Ramos (cell line): ENCODE data around the gene ZFYVE16.
"Not testable (repeated sequence)": the region's sequence is repeated elsewhere in the genome, so short reads cannot be mapped to it uniquely, and the experiment has no call there.

Experiments used
- in situ Hi-C: fragments of 300-500 bp; cut with MboI; formaldehyde crosslinking; loops from one replicate; pipeline ENCODE4 v1.14.3; 2022; ENCODE audit warnings: low sequenced_read_pairs; ENCODE audit not compliant: unreplicated experiment

Gene ZFYVE16

GRCh38 chr5:80482578-80482977 is 74.7 kb downstream of the ZFYVE16 start:
- in situ Hi-C loops = no loop called here

DNA sequence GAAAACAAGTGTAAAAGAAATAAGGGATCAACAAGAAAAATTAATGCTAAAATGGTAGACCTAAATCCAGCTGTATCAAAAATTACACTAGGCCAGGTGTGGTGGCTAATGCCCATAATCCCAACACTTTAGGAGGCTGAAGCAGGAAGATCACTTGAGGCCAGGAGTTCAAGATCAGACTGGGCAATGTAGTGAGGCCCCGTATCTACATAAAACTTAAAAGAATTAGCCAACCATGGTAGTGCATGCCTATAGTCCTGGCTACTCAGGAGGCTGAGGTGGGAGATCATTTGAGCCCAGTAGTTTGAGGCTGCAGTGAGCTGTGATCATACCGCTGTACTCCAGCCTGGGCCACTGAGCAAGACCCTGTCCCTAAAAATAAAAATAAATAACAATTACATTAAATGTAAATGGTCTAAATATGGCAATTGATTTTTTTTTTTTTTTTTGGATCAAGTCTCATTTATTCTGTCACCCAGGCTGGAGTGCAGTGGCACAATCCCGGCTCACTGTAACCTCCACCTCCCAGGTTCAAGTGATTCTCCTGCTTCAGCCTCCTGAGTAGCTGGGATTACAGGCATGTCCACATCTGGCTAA is 75.9 kb downstream of the ZFYVE16 start:
- in situ Hi-C loops = no loop called here

DNA sequence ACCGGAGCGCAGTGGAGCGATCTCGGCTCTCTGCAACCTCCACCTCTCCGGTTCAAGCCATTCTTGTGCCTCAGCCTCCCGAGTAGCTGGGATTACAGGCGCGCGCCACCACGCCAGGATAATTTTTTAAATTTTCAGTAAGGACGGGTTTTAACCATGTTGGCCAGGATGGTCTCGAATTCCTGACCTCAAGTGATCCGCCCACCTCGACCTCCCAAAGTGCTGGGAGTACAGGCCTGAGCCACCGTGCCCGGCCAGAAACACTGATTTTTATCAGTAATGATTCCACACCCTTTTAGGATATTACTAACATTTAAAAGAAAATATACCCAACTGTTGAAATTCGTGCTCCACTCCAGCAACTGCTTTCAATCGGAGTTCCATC is 79.6 kb downstream of the ZFYVE16 start:
- in situ Hi-C loops = no loop called here

DNA sequence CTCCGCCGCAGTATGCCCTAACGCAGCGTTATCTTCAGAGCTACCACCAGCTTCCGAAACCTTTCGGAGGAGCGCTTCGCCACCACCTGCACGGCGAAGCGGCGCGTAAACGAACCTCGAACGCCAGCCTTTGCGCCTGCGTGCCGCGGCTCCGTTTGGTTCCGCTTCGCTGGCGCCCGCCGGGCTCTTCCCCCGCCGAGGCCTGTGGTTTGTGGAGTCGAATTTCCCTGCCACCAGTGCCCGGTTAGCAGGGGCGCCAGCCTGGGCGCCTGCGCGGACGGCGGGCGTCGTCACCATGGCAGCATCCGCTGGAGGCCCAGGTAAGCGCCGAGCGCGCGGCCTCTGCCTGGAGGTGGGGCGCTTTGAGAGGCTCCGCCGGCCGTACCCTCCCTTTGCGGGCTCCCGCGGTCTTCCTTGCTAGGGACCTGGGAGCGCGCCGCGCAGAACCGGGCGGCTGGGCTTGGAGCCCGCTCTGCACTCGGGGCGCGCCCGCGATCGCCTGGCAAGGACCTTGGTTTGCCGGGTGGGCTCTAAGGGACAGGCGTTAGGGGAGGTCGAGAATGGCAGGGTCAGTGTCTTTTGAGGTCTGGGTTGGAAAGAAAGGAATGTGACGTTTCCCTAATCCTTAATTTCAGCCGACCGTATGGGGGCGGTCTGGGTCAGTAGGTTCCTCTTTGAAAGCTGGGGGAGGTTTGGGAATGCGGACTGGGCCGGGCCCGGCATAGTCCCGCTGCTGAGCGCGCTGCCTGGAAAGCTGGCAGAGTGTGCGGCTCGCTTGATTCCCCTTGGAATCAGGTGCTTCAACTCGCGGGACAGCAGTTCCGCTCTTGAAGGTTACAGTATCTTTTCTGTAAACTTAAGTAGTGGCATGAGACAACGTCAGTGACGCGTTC is 80.2 kb downstream of the ZFYVE16 start, which contains the start of gene FAM151B:
TSS of gene FAM151B (plus strand) at position 272 of the 893 bp plus-strand sequence. CDS start at position 296, 24 bp downstream.
- in situ Hi-C loops = no loop called here

- in situ Hi-C loops = no loop called here
These were observed 83.4 kb downstream of the ZFYVE16 start for GRCh38 chr5:80491296-80491695.

- in situ Hi-C loops = no loop called here
These were observed 84.9 kb downstream of the ZFYVE16 start for GRCh38 chr5:80492741-80493140.

- in situ Hi-C loops = not testable (repeated sequence)
These were observed 85.6 kb downstream of the ZFYVE16 start for GRCh38 chr5:80493443-80493842.

DNA sequence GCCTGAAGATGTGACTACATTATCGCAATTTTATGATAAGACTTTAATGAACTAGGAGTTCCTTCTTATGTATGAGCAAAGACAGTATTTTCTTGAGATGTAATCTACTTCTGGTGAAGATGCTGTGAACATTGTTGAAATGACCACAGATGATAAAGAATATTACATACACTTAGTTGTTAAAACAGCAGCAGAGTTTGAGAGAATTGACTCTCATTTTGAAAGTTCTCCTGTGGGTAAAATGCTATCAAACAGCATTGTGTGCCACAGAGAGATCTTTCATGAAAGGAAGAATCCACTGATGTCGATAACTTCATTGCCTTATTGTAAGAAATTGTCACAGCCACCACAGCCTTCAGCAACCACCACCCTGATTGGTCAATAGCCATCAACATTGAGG is 88.0 kb downstream of the ZFYVE16 start:
- in situ Hi-C loops = no loop called here

GRCh38 chr5:80502800-80503199 is 94.9 kb downstream of the ZFYVE16 start:
- in situ Hi-C loops = no loop called here

GRCh38 chr5:80503641-80504040 is 95.8 kb downstream of the ZFYVE16 start:
- in situ Hi-C loops = no loop called here

GRCh38 chr5:80504833-80505232 is 97.0 kb downstream of the ZFYVE16 start:
- in situ Hi-C loops = no loop called here

GRCh38 chr5:80507663-80508062 is 99.8 kb downstream of the ZFYVE16 start:
- in situ Hi-C loops = no loop called here

DNA sequence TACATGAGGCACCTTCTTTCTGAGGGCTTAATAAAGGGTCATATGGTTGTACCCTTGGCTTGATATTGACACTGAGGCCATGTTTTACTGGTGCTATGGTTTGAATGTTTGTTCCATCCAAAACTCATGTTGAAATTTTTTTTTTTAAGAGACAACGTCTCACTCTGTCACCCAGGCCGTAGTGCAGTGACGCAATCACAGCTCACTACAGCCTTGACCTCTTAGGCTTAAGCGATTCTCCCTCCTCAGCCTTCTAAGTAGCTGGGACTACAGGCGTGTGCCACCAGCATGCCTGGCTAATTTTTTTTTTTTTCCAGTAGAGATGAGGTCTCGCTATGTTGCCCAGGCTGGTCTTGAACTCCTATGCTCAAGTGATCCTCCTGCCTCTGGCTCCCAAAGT is 101.0 kb downstream of the ZFYVE16 start:
- in situ Hi-C loops = no loop called here

DNA sequence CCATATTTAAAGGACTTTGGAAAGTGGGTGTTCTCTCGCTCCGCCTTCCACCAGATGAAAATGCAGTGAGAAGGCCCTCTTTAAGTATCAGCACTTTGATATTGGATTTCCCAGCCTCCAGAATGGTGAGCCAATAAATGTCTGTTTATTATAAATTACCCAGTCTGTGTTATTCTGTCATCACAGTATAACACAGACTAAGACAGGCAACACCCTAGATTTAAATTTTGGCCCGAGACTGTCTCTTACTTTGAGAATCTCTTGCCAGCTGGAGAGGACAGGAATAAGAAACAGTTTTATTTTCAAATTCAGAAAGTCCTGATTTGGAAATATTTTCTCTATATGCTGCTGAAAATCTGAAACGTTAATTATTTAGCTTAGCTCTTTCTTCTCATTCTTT is 101.5 kb downstream of the ZFYVE16 start:
- in situ Hi-C loops = no loop called here

DNA sequence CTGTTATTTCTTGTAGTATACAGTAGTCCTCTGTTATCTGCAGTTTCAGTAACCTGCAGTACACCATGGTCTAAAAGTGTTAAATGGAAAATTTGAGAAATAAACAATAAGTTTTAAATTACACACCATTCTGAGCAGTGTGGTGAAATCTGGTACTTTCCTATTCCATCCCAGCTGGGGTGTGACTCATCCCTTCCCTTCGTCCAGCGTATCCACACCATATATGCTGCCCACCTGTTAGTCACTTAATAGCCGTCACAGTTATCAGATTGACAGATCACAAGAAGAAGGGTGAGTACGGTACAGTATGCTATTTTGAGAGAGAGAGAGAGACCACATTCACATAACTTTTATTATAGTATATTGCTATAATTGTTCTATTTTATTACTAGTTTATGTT is 109.0 kb downstream of the ZFYVE16 start:
- in situ Hi-C loops = no loop called here
